ENCODE data around the gene EMP3. TPM values are rescaled to one million over a fixed set of nuclear protein-coding genes. Genes with fewer than 3 reads are reported as not detected.
A peak's percentile ranks its signal among the peaks of the same experiment; 100 is the strongest.

The EMP3 gene
- total RNA-seq, 3 donors from 2014 or later: 18.4 to 71.4 (median 24.1) TPM

DNA sequence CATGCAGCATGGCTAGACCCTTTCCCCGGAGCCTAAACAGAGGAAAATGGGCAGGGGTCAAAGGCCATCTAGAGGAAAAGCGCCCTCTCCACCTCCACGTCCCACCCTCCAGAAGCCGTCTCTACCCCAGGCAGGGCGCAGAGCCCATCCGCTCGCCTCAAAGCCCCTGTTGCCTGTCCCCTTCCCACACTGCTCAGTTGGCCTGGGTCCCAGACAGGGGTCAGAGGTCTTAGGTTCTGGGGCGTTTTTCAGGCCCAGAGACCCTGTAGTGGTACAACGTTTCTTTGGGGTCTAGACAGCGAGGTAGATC is 38.1 kb downstream of the EMP3 start:
- DNase-seq (ENCODE audit: low spot score in 2 of 2): no peak
- H3K4me3 ChIP-seq: peak overlapping the region; percentile 66 to 73 (median 70)
- no peaks in the 10 kb centered on the region for H3K36me3 ChIP-seq
- TF ChIP-seq, protein P1, sequence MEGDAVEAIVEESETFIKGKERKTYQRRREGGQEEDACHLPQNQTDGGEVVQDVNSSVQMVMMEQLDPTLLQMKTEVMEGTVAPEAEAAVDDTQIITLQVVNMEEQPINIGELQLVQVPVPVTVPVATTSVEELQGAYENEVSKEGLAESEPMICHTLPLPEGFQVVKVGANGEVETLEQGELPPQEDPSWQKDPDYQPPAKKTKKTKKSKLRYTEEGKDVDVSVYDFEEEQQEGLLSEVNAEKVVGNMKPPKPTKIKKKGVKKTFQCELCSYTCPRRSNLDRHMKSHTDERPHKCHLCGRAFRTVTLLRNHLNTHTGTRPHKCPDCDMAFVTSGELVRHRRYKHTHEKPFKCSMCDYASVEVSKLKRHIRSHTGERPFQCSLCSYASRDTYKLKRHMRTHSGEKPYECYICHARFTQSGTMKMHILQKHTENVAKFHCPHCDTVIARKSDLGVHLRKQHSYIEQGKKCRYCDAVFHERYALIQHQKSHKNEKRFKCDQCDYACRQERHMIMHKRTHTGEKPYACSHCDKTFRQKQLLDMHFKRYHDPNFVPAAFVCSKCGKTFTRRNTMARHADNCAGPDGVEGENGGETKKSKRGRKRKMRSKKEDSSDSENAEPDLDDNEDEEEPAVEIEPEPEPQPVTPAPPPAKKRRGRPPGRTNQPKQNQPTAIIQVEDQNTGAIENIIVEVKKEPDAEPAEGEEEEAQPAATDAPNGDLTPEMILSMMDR (IDR thresholded peaks at IDR 0.05): no peak
- no peak for TF ChIP-seq POLR2AphosphoS5 (IDR thresholded peaks at IDR 0.05)
- intact Hi-C loops (cut with DNase I; ENCODE audit: low total_unique reads): no loop called here
- H3K27ac ChIP-seq: peak overlapping the region; percentile 95
- H3K27me3 ChIP-seq: no peaks in the 10 kb centered on the region
- no peaks in the 10 kb centered on the region for H3K9me3 ChIP-seq
- H3K4me1 ChIP-seq: no peaks in the 10 kb centered on the region

DNA sequence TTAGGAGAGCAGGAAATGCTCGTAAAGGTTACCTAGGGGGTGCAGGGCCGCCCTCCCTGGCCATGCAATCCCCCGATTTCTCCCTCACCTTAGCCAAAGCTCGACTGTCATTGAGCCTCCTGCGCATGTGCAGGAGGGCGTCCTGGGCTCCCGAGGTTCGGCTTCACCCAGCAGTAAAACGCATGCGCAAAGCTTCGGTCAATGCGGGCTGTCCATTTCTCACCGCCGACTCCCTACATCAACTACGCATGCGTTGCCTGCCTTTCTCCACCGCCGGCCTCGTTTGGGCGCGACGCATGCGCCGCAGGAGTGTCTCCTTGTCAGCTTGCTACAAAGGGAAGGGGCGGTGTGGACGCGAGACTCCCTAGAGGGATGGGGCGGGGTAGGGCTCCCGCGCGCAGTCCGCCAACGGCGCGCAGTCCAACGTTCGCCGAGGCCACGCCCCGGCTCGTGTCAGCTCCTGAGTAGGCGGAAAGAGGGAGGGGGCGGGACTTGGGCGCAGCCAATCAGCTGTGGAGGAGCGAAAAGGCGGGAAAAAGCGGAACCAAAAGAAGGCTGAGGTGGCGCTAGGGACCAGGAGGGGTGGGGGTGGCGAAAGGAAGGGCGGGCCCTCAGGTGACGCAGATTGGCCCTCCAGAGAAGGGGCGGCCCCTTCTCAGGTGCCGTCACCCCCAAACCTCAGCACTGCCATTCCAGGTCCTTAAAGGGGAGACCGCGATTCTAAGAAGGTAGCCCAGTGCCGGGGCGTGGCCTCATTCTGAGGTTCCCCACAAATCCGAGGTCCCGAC is 38.7 kb downstream of the EMP3 start, which contains the start of the genes SYNGR4 and TMEM143:
Gene SYNGR4 (plus strand): TSS at position 558 of the 788 bp plus-strand sequence. CDS start 1,476 bp downstream, outside the sequence.
Gene TMEM143 (minus strand): TSS at position 131 of the 788 bp plus-strand sequence. CDS start 20 bp downstream, at position 111.
- peak within 1 kb of the TSS; percentile 95 for H3K27ac ChIP-seq
- intact Hi-C loops (cut with DNase I; ENCODE audit: low total_unique reads): no loop called here
- no peaks in the 10 kb centered on the region for H3K27me3 ChIP-seq
- TF ChIP-seq POLR2A (IDR thresholded peaks at IDR 0.05): no peak
- TF ChIP-seq, protein P1 (IDR thresholded peaks at IDR 0.05): no peak
- TF ChIP-seq POLR2AphosphoS5 (IDR thresholded peaks at IDR 0.05): peak; percentile 34 to 61 (median 52)
- no peaks in the 10 kb centered on the region for H3K4me1 ChIP-seq
- no peaks in the 10 kb centered on the region for H3K36me3 ChIP-seq
- peak; percentile 98 to 99 for DNase-seq (ENCODE audit: low spot score in 2 of 2)
- peak within 1 kb of the TSS; percentile 66 to 73 (median 70) for H3K4me3 ChIP-seq
- no peaks in the 10 kb centered on the region for H3K9me3 ChIP-seq

DNA sequence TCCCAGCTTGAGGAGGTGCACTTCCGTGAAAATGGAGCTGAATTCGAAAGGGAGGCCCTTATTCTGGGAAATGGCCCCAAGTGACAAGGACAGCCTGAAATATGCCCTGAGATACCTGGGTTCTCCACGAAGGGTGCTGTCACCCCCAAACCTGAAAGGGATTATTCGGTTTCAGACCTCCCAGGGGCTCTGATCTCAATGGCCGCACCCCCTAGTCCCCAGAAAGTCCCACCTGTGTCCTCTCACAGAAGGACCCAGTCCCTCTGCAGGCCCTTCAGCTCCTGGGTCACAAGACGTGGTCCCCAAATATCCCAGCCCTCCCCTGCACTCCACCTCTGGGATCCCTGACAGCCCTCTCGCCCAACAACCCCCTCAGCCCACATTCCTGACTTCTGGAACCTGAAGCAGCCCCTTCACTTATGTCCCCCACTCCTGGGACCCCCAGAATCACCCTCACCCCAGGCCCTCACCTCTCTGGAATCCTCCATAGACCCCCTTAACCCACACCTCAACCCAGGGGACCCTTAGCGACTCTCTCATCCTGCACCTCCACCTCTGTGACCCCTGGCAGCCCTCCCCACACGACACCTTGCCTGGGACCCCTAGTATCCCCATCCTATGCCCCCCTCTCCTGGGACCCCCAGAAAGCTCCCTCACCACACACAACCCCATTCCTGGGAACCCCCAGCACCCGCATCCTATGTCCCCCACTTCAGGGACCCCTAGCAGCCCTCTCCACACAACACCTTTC is 39.4 kb downstream of the EMP3 start:
- TF ChIP-seq, protein P1 (IDR thresholded peaks at IDR 0.05): no peak
- H3K4me1 ChIP-seq: no peaks in the 10 kb centered on the region
- H3K9me3 ChIP-seq: no peaks in the 10 kb centered on the region
- peak overlapping the region; percentile 95 for H3K27ac ChIP-seq
- peak overlapping the region; percentile 5 to 73 (median 70) for H3K4me3 ChIP-seq
- H3K36me3 ChIP-seq: no peaks in the 10 kb centered on the region
- H3K27me3 ChIP-seq: no peaks in the 10 kb centered on the region
- DNase-seq (ENCODE audit: low spot score in 2 of 2): peak in 1 of 2 donors; percentile 19
- intact Hi-C loops (cut with DNase I; ENCODE audit: low total_unique reads): no loop called here

DNA sequence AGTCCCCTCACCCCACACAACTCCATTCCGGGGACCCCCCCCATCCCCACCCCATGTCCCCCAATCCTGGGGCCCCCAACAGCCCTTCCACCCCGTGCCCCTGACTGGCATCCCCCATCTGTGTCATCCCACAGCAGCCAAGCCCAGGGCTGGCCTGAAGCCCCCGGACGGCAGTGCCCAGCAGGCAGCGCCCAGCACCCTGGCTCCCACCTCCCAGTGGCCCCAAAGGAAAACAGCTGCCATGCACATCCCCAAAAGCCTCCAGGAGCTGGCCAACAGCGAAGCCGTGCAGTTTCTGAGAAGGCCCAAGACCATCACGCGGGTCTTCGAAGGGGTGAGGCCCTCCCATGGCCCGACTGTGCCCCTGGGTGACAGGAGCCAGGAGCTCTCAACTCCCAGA is 40.2 kb downstream of the EMP3 start:
- no peak for TF ChIP-seq POLR2AphosphoS5 (IDR thresholded peaks at IDR 0.05)
- TF ChIP-seq, protein P1 (IDR thresholded peaks at IDR 0.05): no peak
- TF ChIP-seq POLR2A (IDR thresholded peaks at IDR 0.05): no peak
- H3K27ac ChIP-seq: no peak overlapping the region
- H3K4me3 ChIP-seq: no peak overlapping the region
- no peaks in the 10 kb centered on the region for H3K4me1 ChIP-seq
- no peaks in the 10 kb centered on the region for H3K36me3 ChIP-seq
- DNase-seq (ENCODE audit: low spot score in 2 of 2): no peak
- H3K27me3 ChIP-seq: no peaks in the 10 kb centered on the region
- H3K9me3 ChIP-seq: no peaks in the 10 kb centered on the region
- intact Hi-C loops (cut with DNase I; ENCODE audit: low total_unique reads): no loop called here

DNA sequence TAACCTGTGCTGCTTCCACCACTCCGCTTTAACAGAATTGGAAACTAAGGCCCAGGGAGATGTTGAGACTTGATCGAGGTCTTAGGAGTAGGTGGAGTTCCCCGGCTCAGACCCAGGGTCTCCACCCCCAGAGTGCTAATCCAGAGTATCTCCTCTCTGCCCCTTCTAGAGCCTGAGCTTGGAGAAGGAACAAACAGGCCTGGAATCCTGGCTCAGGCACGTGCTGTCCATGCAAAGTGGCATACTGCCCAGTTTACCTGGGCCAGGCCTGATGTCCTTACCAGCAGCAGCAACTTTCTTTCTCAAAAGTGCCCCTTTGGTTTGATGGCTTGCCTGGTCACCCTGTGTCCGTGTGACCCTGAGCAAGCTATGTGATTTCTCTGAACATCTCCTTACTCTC is 42.5 kb downstream of the EMP3 start:
- no peaks in the 10 kb centered on the region for H3K4me1 ChIP-seq
- no peak overlapping the region for H3K27ac ChIP-seq
- intact Hi-C loops (cut with DNase I; ENCODE audit: low total_unique reads): no loop called here
- H3K9me3 ChIP-seq: no peaks in the 10 kb centered on the region
- TF ChIP-seq POLR2A (IDR thresholded peaks at IDR 0.05) (no peak), POLR2AphosphoS5 (IDR thresholded peaks at IDR 0.05) (no peak)
- TF ChIP-seq, protein P1 (IDR thresholded peaks at IDR 0.05): no peak
- no peak overlapping the region for H3K4me3 ChIP-seq
- H3K36me3 ChIP-seq: no peaks in the 10 kb centered on the region
- no peaks in the 10 kb centered on the region for H3K27me3 ChIP-seq
- no peak for DNase-seq (ENCODE audit: low spot score in 2 of 2)

All from breast epithelium (tissue), 4 donors.